ENCODE results near the gene RAN. TPM values are rescaled to one million over a fixed set of nuclear protein-coding genes. Genes with fewer than 3 reads are reported as not detected.

The RAN gene
- polyA plus RNA-seq, 1 donor from 2014 or later, result 616 TPM

Small RNA genes within 50 kb of the gene (small RNA-seq; reads per million reads assigned to genes)
- 0 to 1.2 (median 0) reads per million in 3 experiments for gene RF00019
- 0.03 to 0.33 (median 0.07) reads per million in 3 experiments for gene RNU6-1077P

Other genes starting within 250 kb of the RAN start
- gene RIMBP2, start 155.8 kb upstream of the RAN start, polyA plus RNA-seq, result 14.6 and 18.9 TPM in 2 replicates
- 58.4 and 67.0 TPM in 2 replicates for gene STX2, start 32.8 kb upstream of the RAN start, polyA plus RNA-seq
- 1.7 and 2.2 TPM in 2 replicates for gene ADGRD1, start 81.8 kb downstream of the RAN start, polyA plus RNA-seq